Spinal cord (tissue), 10 donors: Measurements from ENCODE around the gene FAM151A. TPM values are rescaled to one million over a fixed set of nuclear protein-coding genes. Genes with fewer than 3 reads are reported as not detected.

Experiments used
- DNase-seq, 6 donors: peaks; one replicate each; pipeline versions ENCODE4 v3.0.0 to v3.0.0-alpha.2; 2013 to 2015; ENCODE audit warnings: low spot score in 6 of 6, low read depth in 4 of 6
- H3K27ac ChIP-seq: one replicate; pipeline ENCODE4 v1.5.1; 2013; ENCODE audit warnings: low read depth, low read length, control low read depth
- H3K27me3 ChIP-seq: one replicate; pipeline ENCODE4 v1.6.1; 2013; ENCODE audit warnings: low read length; ENCODE audit not compliant: control insufficient read depth, insufficient read depth
- H3K36me3 ChIP-seq: one replicate; pipeline ENCODE4 v1.6.1; 2013; ENCODE audit warnings: low read length; ENCODE audit not compliant: control insufficient read depth, insufficient read depth
- H3K4me1 ChIP-seq: one replicate; pipeline ENCODE4 v1.6.1; 2013; ENCODE audit warnings: low read length; ENCODE audit not compliant: control insufficient read depth, insufficient read depth
- H3K4me3 ChIP-seq: one replicate; pipeline ENCODE4 v1.5.1; 2013; ENCODE audit warnings: low read depth, low read length, control low read depth
- H3K9me3 ChIP-seq: one replicate; pipeline ENCODE4 v1.6.1; 2013; ENCODE audit warnings: low read length; ENCODE audit not compliant: control insufficient read depth, insufficient read depth
- WGBS: methylation state at CpG from one replicate; pipeline ENCODE4 v1.1.5; 2013; ENCODE audit warnings: missing lambda C conversion rate; ENCODE audit not compliant: insufficient coverage; 5-methylcytosine and 5-hydroxymethylcytosine counted together
- polyA plus RNA-seq, 2 donors: library from polyadenylated mRNA; unstranded; fragments of 120-200 nt; gene quantifications; one replicate each; pipeline ENCODE4 v1.2.1, GENCODE V29; 2013; ENCODE audit not compliant: insufficient read length in 2 of 2
- total RNA-seq, 2 donors: library from RNA; depleted of rRNA in 1 of 2; stranded (reverse); fragments of 120-200 nt in 1 of 2; fragments of >200 nt in 1 of 2; gene quantifications; one replicate each; pipeline versions ENCODE4 v1.2.3 to v1.2.4, GENCODE V29; 2013 to 2014
- donor health status: healthy.

Gene FAM151A
- total and polyA plus RNA-seq, 4 donors, result 0.22 to 0.98 TPM; not detected in 2

GRCh38 chr1:54611621-54612020, 11.7 kb downstream of the FAM151A start:
- H3K36me3 ChIP-seq, result peaks cover 31% of the 10 kb centered on the region
- peaks cover 2% of the 10 kb centered on the region for H3K27me3 ChIP-seq
- DNase-seq, result no peak
- 76% methylated on average over 6 of the region's 8 CpGs for WGBS
- peaks cover 27% of the 10 kb centered on the region for H3K4me1 ChIP-seq
- H3K4me3 ChIP-seq, result no peak overlapping the region
- H3K9me3 ChIP-seq, result no peaks in the 10 kb centered on the region
- H3K27ac ChIP-seq, result no peak overlapping the region

DNA sequence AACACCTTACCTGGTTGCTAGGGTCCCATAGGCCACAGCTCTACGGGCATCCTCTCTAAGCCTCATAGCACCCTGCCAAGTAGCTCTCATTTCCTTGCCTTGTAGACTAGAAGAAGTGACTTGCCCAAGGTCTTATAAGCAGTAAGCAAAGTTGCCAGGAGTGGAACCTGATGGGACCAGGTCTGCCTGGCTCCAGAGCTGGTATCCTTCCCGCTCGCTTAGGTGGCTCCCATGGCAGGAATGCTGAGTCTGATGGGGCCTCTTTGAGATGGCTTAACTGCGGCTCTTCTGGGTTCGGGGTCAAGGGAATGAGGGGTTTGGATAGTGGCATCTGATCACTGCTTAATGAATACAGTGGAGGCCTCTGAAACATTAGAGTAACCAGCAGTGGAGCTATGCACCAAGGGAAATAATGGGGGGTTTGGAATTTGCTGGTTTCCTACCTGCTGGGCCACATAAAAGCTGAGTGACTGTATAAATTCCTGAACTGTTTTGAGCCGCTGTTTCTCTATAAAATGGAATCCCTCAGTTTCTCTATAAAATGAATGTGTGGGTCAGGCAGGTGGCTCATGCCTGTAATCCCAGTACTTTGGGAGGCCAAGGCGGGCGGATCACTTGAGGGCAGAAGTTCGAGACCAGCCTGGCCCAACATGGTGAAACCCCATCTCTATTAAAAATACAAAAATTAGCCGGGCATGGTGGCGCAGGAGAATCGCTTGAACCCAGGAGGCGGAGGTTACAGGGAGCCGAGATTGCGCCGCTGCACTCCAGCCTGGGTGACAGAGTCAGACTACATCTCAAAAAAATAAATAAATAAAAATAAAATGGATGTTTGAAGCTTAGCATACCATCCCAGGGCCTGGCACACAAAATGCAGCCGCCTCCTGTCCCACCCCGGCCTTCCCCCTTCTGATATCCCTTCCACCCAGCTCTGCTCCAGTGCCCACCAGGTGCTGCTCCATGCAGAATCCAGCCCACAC, 12.4 kb downstream of the FAM151A start:
- Histone ChIP-seq H3K9me3 (no peaks in the 10 kb centered on the region), H3K27me3 (peaks cover 2% of the 10 kb centered on the region), H3K4me3 (no peak overlapping the region), H3K36me3 (peaks cover 34% of the 10 kb centered on the region), H3K27ac (no peak overlapping the region), H3K4me1 (peaks cover 29% of the 10 kb centered on the region)
- WGBS, result 95% methylated on average over 6 of the region's 18 CpGs
- DNase-seq, result no peak

- H3K27ac ChIP-seq, result no peak overlapping the region
- H3K4me1 ChIP-seq, result peaks cover 29% of the 10 kb centered on the region
- 56% methylated on average over 3 of the region's 6 CpGs for WGBS
- no peaks in the 10 kb centered on the region for H3K9me3 ChIP-seq
- no peak overlapping the region for H3K4me3 ChIP-seq
- peaks cover 2% of the 10 kb centered on the region for H3K27me3 ChIP-seq
- H3K36me3 ChIP-seq, result peaks cover 35% of the 10 kb centered on the region
- no peak for DNase-seq
Observed at GRCh38 chr1:54610048-54610447, 13.3 kb downstream of the FAM151A start.

- Histone ChIP-seq H3K9me3 (no peaks in the 10 kb centered on the region), H3K27me3 (no peaks in the 10 kb centered on the region), H3K36me3 (peaks cover 41% of the 10 kb centered on the region), H3K4me1 (peaks cover 29% of the 10 kb centered on the region), H3K4me3 (no peak overlapping the region), H3K27ac (no peak overlapping the region)
- WGBS, result 67% methylated on average over 16 of the region's 16 CpGs
- DNase-seq, result no peak
Observed at GRCh38 chr1:54609301-54609921, 13.9 kb downstream of the FAM151A start.

GRCh38 chr1:54608566-54609230, 14.6 kb downstream of the FAM151A start:
- Histone ChIP-seq H3K4me3 (no peak overlapping the region), H3K27ac (no peak overlapping the region), H3K4me1 (peaks cover 29% of the 10 kb centered on the region), H3K9me3 (no peaks in the 10 kb centered on the region), H3K27me3 (no peaks in the 10 kb centered on the region), H3K36me3 (peaks cover 49% of the 10 kb centered on the region)
- no peak for DNase-seq
- 76% methylated on average over 8 of the region's 9 CpGs for WGBS

DNA sequence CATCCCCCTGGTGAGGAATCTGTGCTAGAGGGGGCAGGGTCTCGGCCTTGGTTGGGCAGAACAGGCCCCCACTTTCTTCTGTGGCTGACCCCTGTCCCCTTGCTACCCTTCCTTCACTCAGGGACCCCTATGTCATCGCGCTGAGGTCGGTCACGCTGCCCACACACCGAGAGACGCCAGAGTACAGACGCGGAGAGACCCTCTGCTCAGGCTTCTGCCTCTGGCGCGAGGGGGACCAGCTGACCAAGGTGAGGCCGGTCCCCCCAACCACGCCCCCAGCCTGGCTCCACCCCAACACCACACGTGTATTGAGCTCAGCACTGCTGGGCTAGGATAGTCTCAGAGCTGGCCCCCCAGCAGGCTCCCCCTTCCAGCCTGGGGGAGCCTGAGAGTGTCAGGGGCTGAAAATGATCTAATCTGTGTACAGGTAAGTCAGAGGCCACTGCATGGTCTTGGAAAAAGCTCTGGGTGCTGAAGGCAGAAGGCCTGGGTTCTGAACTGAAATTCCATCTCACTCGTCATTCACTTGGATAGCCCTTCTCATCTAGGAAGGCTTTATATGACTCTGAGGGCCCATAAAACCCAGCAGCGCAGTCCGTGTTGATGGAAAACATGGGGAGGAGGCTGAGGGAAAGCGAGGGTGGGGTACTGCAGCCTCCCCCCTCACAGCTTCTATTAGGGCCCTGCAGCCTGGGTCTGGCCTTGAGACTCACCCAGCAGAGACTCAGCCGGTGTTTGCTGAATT, 15.3 kb downstream of the FAM151A start:
- Histone ChIP-seq H3K36me3 (peaks cover 52% of the 10 kb centered on the region), H3K4me1 (peaks cover 29% of the 10 kb centered on the region), H3K27ac (no peak overlapping the region), H3K9me3 (no peaks in the 10 kb centered on the region), H3K4me3 (no peak overlapping the region), H3K27me3 (no peaks in the 10 kb centered on the region)
- WGBS, result 70% methylated on average over 18 of the region's 19 CpGs
- DNase-seq, result peak in 1 of 6 donors; percentile 78

DNA sequence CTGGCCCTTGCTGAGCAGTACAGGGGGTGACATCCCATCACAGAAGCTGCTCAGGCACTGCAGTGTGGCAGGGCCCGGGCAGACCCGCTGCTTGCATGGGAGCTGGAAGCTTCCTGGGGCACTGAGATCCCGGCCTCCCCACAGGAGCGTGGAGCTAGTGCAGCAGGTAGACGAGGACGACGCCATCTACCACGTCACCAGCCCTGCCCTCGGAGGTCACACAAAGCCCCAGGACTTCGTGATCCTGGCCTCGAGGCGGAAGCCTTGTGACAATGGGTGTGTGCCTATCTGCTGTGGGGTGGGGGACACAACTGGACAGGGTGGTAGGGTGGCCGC, 16.4 kb downstream of the FAM151A start:
- H3K4me3 ChIP-seq, result no peak overlapping the region
- H3K36me3 ChIP-seq, result peaks cover 54% of the 10 kb centered on the region
- H3K27ac ChIP-seq, result no peak overlapping the region
- no peaks in the 10 kb centered on the region for H3K9me3 ChIP-seq
- H3K4me1 ChIP-seq, result peaks cover 32% of the 10 kb centered on the region
- 91% methylated on average over 13 of the region's 13 CpGs for WGBS
- no peak for DNase-seq
- H3K27me3 ChIP-seq, result no peaks in the 10 kb centered on the region

- Histone ChIP-seq H3K36me3 (peaks cover 58% of the 10 kb centered on the region), H3K27ac (no peak overlapping the region), H3K4me3 (no peak overlapping the region), H3K27me3 (no peaks in the 10 kb centered on the region), H3K4me1 (peaks cover 38% of the 10 kb centered on the region), H3K9me3 (no peaks in the 10 kb centered on the region)
- 90% methylated on average over 7 of the region's 9 CpGs for WGBS
- DNase-seq, result peak in 1 of 6 donors; percentile 12
Observed at GRCh38 chr1:54606096-54606989, 17.0 kb downstream of the FAM151A start.
